SU-DHL-6 (cell line): Measurements from ENCODE around the gene EYA2.

Experiments used
- EZH2phosphoT487 ChIP-seq: fragments of 200-600 bp; sonication (generic), shearing (Covaris generic); conservative IDR thresholded peaks from 2 replicates; pipeline ENCODE4 v1.6.1; 2018; ENCODE audit warnings: mild to moderate bottlenecking, antibody characterized with exemption, low read length, moderate library complexity, mixed read lengths
- TF ChIP-seq, protein P1 (sequence below): fragments of 200-600 bp; sonication (generic); IDR thresholded peaks from one replicate; pipeline ENCODE4 v1.5.1; 2017; ENCODE audit warnings: antibody characterized with exemption, mild to moderate bottlenecking, low read length, moderate library complexity; ENCODE audit not compliant: insufficient read depth, poor library complexity, severe bottlenecking

DNA sequence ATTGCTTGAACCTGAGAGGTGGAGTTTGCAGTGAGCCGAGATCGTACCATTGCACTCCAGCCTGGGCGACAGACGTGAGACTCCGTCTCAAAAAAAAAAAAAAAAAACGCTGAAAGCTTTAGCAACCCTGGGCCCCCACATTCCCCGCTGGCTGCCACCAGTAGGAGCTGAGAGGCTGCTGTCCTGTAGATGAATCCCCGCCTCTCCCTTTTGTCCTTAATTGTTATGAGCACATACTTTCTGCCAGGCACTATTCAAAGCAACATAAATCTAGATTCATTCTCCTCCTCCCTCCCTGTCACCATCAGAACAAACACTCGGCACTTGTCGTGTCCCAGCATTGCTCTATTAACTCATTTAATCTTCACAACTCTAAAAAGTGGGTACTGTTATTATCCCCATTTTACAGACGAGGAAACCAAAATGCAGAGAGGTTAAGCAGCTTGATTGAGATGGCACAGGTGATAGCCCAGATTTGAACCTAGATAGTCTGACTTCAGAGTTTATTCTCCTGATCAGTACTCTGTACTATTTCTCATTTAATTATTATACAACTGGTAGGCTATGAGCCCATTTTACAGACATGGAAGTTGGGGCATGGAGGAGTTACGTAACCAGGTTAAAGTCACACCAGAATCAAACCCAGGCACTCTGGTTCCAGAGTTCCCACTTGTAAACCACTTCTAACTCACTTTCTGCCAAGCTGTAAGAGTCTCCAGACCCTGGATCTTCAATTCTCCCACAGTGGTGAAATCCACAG is 97.4 kb downstream of the EYA2 start:
- TF ChIP-seq, protein P1, sequence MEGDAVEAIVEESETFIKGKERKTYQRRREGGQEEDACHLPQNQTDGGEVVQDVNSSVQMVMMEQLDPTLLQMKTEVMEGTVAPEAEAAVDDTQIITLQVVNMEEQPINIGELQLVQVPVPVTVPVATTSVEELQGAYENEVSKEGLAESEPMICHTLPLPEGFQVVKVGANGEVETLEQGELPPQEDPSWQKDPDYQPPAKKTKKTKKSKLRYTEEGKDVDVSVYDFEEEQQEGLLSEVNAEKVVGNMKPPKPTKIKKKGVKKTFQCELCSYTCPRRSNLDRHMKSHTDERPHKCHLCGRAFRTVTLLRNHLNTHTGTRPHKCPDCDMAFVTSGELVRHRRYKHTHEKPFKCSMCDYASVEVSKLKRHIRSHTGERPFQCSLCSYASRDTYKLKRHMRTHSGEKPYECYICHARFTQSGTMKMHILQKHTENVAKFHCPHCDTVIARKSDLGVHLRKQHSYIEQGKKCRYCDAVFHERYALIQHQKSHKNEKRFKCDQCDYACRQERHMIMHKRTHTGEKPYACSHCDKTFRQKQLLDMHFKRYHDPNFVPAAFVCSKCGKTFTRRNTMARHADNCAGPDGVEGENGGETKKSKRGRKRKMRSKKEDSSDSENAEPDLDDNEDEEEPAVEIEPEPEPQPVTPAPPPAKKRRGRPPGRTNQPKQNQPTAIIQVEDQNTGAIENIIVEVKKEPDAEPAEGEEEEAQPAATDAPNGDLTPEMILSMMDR: no peak
- no peak for TF ChIP-seq EZH2phosphoT487
